HepG2 (cell line): ENCODE data around the gene SPATA31E1. TPM values are rescaled to one million over a fixed set of nuclear protein-coding genes. Genes with fewer than 3 reads are reported as not detected.

ENCODE experiments used
- ATAC-seq: fragments of 200-7000 bp; cut with Tn5 transposase; 3 replicates; pipeline ENCODE4 v1.9.1; 2020; ENCODE audit warnings: mild to moderate bottlenecking, moderate library complexity
- Bru-seq: library from RNA; stranded (reverse); fragments of 400-500 nt; gene quantifications from one replicate; lab custom pipeline; 2021; lab: Mats Ljungman, UMichigan
- BruChase-seq, 2 experiments: library from RNA; stranded (reverse); fragments of 400-500 nt; gene quantifications; one replicate each; lab custom pipeline; 2021; lab: Mats Ljungman, UMichigan
- BruUV-seq: library from RNA; stranded (reverse); fragments of 400-500 nt; replicated peaks from 2 replicates; lab custom pipeline; 2021; lab: Mats Ljungman, UMichigan
- CTCF ChIA-PET: fragments of 300-600 bp; formaldehyde crosslinking; extraction: SDS; loops from one replicate; lab custom pipeline; 2021; ENCODE audit warnings: low total read pairs, inconsistent platforms, low intra/inter-chr PET ratio; lab: Yijun Ruan, JAX
- POLR2A ChIA-PET: fragments of 350-600 bp; sonication (Branson Sonifier 250); formaldehyde crosslinking; loops from one replicate; lab custom pipeline; 2020; ENCODE audit warnings: antibody characterized with exemption, inconsistent platforms; lab: Yijun Ruan, JAX
- DNase-seq: peaks from one replicate; pipeline ENCODE4 v3.0.0-alpha.2; 2015; ENCODE audit warnings: low spot score
- FAIRE-seq: peaks from 3 replicates; lab custom pipeline; 2011; peaks lifted over from hg19 to GRCh38; lab: Jason Lieb, UNC
- H2AFZ ChIP-seq: one replicate; pipeline ENCODE4 v1.6.1; 2011; ENCODE audit warnings: low read length, inconsistent platforms
- H3K27ac ChIP-seq: fragments of 300-600 bp; 3 replicates; pipeline ENCODE4 v1.8.0; 2011; ENCODE audit warnings: mixed run types, mild to moderate bottlenecking, mixed read lengths, low read length, inconsistent platforms; ENCODE audit not compliant: insufficient read depth; ENCODE audit errors: extremely low read length
- H3K27me3 ChIP-seq, 2 experiments: fragments of 200-600 bp in 1 of 2; 2 replicates in 1 of 2; 3 replicates in 1 of 2; pipeline versions ENCODE4 v1.6.0 to v1.8.0; 2011; ENCODE audit warnings: low read length in 2 of 2, mild to moderate bottlenecking in 2 of 2, moderate library complexity in 2 of 2, inconsistent platforms in 1 of 2; ENCODE audit not compliant: insufficient read depth in 2 of 2, control insufficient read depth in 1 of 2
- H3K36me3 ChIP-seq, 2 experiments: fragments of 200-600 bp in 1 of 2; replicated peaks in 1 of 2; 2 replicates in 1 of 2; 3 replicates in 1 of 2; pipeline versions ENCODE4 v1.5.1 to v1.8.0; 2011; ENCODE audit warnings: low read length in 2 of 2, inconsistent platforms in 1 of 2; ENCODE audit not compliant: insufficient read depth in 2 of 2, control insufficient read depth in 1 of 2
- H3K4me1 ChIP-seq: 2 replicates; pipeline ENCODE4 v1.5.1; 2012; ENCODE audit warnings: low read length, inconsistent platforms; ENCODE audit not compliant: insufficient read depth
- H3K4me2 ChIP-seq: 2 replicates; pipeline ENCODE4 v1.6.0; 2011; ENCODE audit warnings: low read depth, low read length, inconsistent platforms
- H3K4me3 ChIP-seq, 3 experiments: fragments of 200-600 bp in 1 of 3; sonication (generic), shearing (Covaris generic) in 1 of 3; replicated peaks in 1 of 3; 2 replicates each; pipeline ENCODE4 v1.5.1; 2011 to 2016; ENCODE audit warnings: low read length in 3 of 3, inconsistent platforms in 2 of 3, low read depth in 2 of 3, mild to moderate bottlenecking in 2 of 3, control low read depth in 1 of 3, mixed read lengths in 1 of 3; ENCODE audit not compliant: insufficient read depth in 1 of 3
- H3K79me2 ChIP-seq: one replicate; pipeline ENCODE4 v1.6.1; 2011; ENCODE audit warnings: low read length, inconsistent platforms; ENCODE audit not compliant: insufficient read depth
- H3K9ac ChIP-seq: 2 replicates; pipeline ENCODE4 v1.6.0; 2011; ENCODE audit warnings: mild to moderate bottlenecking, low read depth, low read length, inconsistent platforms; ENCODE audit not compliant: insufficient read depth
- H3K9me3 ChIP-seq: 2 replicates; pipeline ENCODE4 v1.5.1; 2012; ENCODE audit warnings: mild to moderate bottlenecking, low read length
- H4K20me1 ChIP-seq: 2 replicates; pipeline ENCODE4 v1.6.0; 2011; ENCODE audit warnings: inconsistent platforms, mild to moderate bottlenecking, low read length, moderate library complexity; ENCODE audit not compliant: insufficient read depth
- AHR ChIP-seq: IDR thresholded peaks from 2 replicates; pipeline ENCODE4 v1.6.1; 2018; ENCODE audit warnings: missing genetic modification reagents, missing compliant biosample characterization
- ARID4A ChIP-seq: sonication (generic); formaldehyde crosslinking; IDR thresholded peaks from 2 replicates; pipeline ENCODE4 v1.5.0; 2020; ENCODE audit warnings: mild to moderate bottlenecking, missing genetic modification reagents, borderline replicate concordance
- GMEB2 ChIP-seq: IDR thresholded peaks from 2 replicates; pipeline ENCODE4 v1.6.1; 2016; ENCODE audit warnings: missing biosample characterization, missing genetic modification reagents, low read depth
- PITX1 ChIP-seq: sonication (generic); formaldehyde crosslinking; IDR thresholded peaks from 2 replicates; pipeline ENCODE4 v1.5.1; 2020; ENCODE audit warnings: mild to moderate bottlenecking, missing genetic modification reagents
- ZBTB46 ChIP-seq: sonication (generic); formaldehyde crosslinking; IDR thresholded peaks from 2 replicates; pipeline ENCODE4 v1.4.0; 2020; ENCODE audit warnings: mild to moderate bottlenecking, missing genetic modification reagents, borderline replicate concordance
- ZNF570 ChIP-seq: sonication (generic); formaldehyde crosslinking; IDR thresholded peaks from 2 replicates; pipeline ENCODE4 v1.4.0; 2020; ENCODE audit warnings: mild to moderate bottlenecking, missing genetic modification reagents, borderline replicate concordance
- ZNF678 ChIP-seq: sonication (generic); formaldehyde crosslinking; IDR thresholded peaks from 2 replicates; pipeline ENCODE4 v1.4.0; 2020; ENCODE audit warnings: mild to moderate bottlenecking, missing genetic modification reagents
- ZNF800 ChIP-seq: sonication (generic); formaldehyde crosslinking; IDR thresholded peaks from 2 replicates; pipeline ENCODE4 v1.4.0; 2020; ENCODE audit warnings: missing genetic modification reagents
- ZSCAN21 ChIP-seq: sonication (generic); formaldehyde crosslinking; IDR thresholded peaks from 2 replicates; pipeline ENCODE4 v1.8.0; 2022; ENCODE audit warnings: mild to moderate bottlenecking, missing genetic modification reagents, moderate library complexity, borderline replicate concordance
- ZZZ3 ChIP-seq: sonication (generic); formaldehyde crosslinking; IDR thresholded peaks from 2 replicates; pipeline ENCODE4 v1.4.0; 2020; ENCODE audit warnings: missing genetic modification reagents, mild to moderate bottlenecking, borderline replicate concordance
- WGBS: methylation state at CpG from one replicate; pipeline ENCODE4 v1.1.6; 2017; ENCODE audit warnings: low lambda C conversion rate; 5-methylcytosine and 5-hydroxymethylcytosine counted together
- in situ Hi-C: cut with HindIII; loops from 2 replicates; pipeline ENCODE4 v1.10.0; 2017; ENCODE audit warnings: low pct_unique_long_range_greater_than_20kb; ENCODE audit not compliant: extremely low pct_ligation_motif_present
- intact Hi-C: fragments of 100-400 bp; cut with micrococcal nuclease; formaldehyde crosslinking; loops from one replicate; pipeline ENCODE4 v1.10.0; 2022; ENCODE audit not compliant: unreplicated experiment
- long read RNA-seq, 2 experiments: library from RNA in 1 of 2; library from polyadenylated mRNA in 1 of 2; stranded (forward) in 1 of 2; unstranded in 1 of 2; transcript quantifications; one replicate each; pipeline ENCODE4 v2.0.0, GENCODE V29; 2019 to 2022
- polyA minus RNA-seq, 3 experiments: library from RNA; depleted of rRNA, polyadenylated mRNA; stranded (reverse); fragments of >200 nt; gene quantifications; 2 replicates each; pipeline ENCODE4 v1.2.3, GENCODE V29; 2011; ENCODE audit warnings: low replicate concordance in 1 of 3
- polyA plus RNA-seq, 8 experiments: library from polyadenylated mRNA; depleted of rRNA in 3 of 8; stranded (reverse) in 7 of 8; unstranded in 1 of 8; fragments of >200 nt; fragmentation: Illumina TruSeq in 4 of 8; extraction: Trizol in 4 of 8; gene quantifications; 2 replicates each; pipeline versions ENCODE4 v1.2.1 to v1.2.3, GENCODE V29; 2011 to 2016; ENCODE audit warnings: low read depth in 4 of 8, missing spikeins in 1 of 8, mixed read lengths in 1 of 8; ENCODE audit not compliant: insufficient read depth in 1 of 8
- total RNA-seq, 5 experiments: library from RNA; depleted of rRNA; stranded (reverse); fragments of >200 nt; fragmentation: Illumina TruSeq; extraction: Trizol; gene quantifications; 2 replicates each; pipeline ENCODE4 v1.2.3, GENCODE V29; 2016; ENCODE audit warnings: low read depth in 1 of 5

SPATA31E1 gene
- total RNA-seq (2016; rRNA removed; fragmentation: Illumina TruSeq; extraction: Trizol) (not detected in 2 replicates), polyA plus RNA-seq (2011; rRNA removed) (not detected in 2 replicates), polyA minus RNA-seq (2011; rRNA and poly(A)+ RNA removed; ENCODE audit: low replicate concordance) (0.05 TPM in 1 of 2 replicates, not detected in the other), Bru-seq, nascent RNA (not detected), BruChase-seq, experiment 1, labeled RNA remaining after a 6-hour chase (not detected), BruChase-seq, experiment 2, labeled RNA remaining after a 2-hour chase (not detected)
- not detected in 2 replicates for total RNA-seq (2016; cell fraction: cytosol; rRNA removed; fragmentation: Illumina TruSeq; extraction: Trizol; ENCODE audit: low read depth)
- not detected in 2 replicates for total RNA-seq (2016; cell fraction: insoluble cytoplasmic fraction; rRNA removed; fragmentation: Illumina TruSeq; extraction: Trizol)
- not detected in 2 replicates for total RNA-seq (2016; cell fraction: membrane; rRNA removed; fragmentation: Illumina TruSeq; extraction: Trizol)
- not detected in 2 replicates for total RNA-seq (2016; cell fraction: nucleus; rRNA removed; fragmentation: Illumina TruSeq; extraction: Trizol)
- not detected in 2 replicates for polyA plus RNA-seq (2011; cell fraction: cytosol; rRNA removed)
- not detected in 2 replicates for polyA plus RNA-seq (2011; cell fraction: nucleus; rRNA removed)
- polyA plus RNA-seq (2012): not detected in 2 replicates
- polyA plus RNA-seq (2016; cell fraction: cytosol; fragmentation: Illumina TruSeq; extraction: Trizol; ENCODE audit: low read depth): not detected in 2 replicates
- not detected in 2 replicates for polyA plus RNA-seq (2016; cell fraction: insoluble cytoplasmic fraction; fragmentation: Illumina TruSeq; extraction: Trizol; ENCODE audit: low read depth)
- not detected in 2 replicates for polyA plus RNA-seq (2016; cell fraction: membrane; fragmentation: Illumina TruSeq; extraction: Trizol; ENCODE audit: low read depth)
- polyA plus RNA-seq (2016; cell fraction: nucleus; fragmentation: Illumina TruSeq; extraction: Trizol; ENCODE audit: insufficient read depth, low read depth): not detected in 2 replicates
- not detected in 2 replicates for polyA minus RNA-seq (2011; cell fraction: cytosol; rRNA and poly(A)+ RNA removed)
- polyA minus RNA-seq (2011; cell fraction: nucleus; rRNA and poly(A)+ RNA removed): not detected in 2 replicates
- long read RNA-seq, experiment 1: 0 reads
- long read RNA-seq, experiment 2: 0 reads

GRCh38 chr9:87882627-87883026 lies at the start of gene SPATA31E1:
SPATA31E1 (plus strand) TSS chr9:87882877; CDS start chr9:87882892, 15 bp downstream.
- in situ Hi-C loops: no loop called here
- TF ChIP-seq ZNF800 (no peak), AHR (CRISPR knock-in tag) (no peak), GMEB2 (no peak), ZBTB46 (CRISPR knock-in tag) (no peak), ZZZ3 (CRISPR knock-in tag) (no peak), ZNF678 (CRISPR knock-in tag) (no peak), ZSCAN21 (CRISPR knock-in tag) (no peak), PITX1 (no peak), ARID4A (CRISPR knock-in tag) (no peak), ZNF570 (no peak)

More at GRCh38 chr9:87882627-87883026, at the start of gene SPATA31E1:
- H3K4me3 ChIP-seq: no peak within 1 kb of the TSS
- 10% methylated on average over 2 of the region's 5 CpGs for WGBS
- H3K9me3 ChIP-seq: no peaks in the 10 kb centered on the region
- no peaks in the 10 kb centered on the region for H3K79me2 ChIP-seq
- no peak for FAIRE-seq
- DNase-seq: no peak
- intact Hi-C loops: no loop called here
- no peaks in the 10 kb centered on the region for H3K4me1 ChIP-seq
- CTCF ChIA-PET: no interaction called here
- no TSS peak for BruUV-seq
- no peak within 1 kb of the TSS for H3K27ac ChIP-seq
- H3K36me3 ChIP-seq: no peaks in the 10 kb centered on the region
- no peak within 1 kb of the TSS for H2AFZ ChIP-seq
- no peak within 1 kb of the TSS for H3K4me2 ChIP-seq
- no peaks in the 10 kb centered on the region for H4K20me1 ChIP-seq
- POLR2A ChIA-PET: no interaction called here
- no peak within 1 kb of the TSS for H3K9ac ChIP-seq
- peaks cover 6 to 44% of the 10 kb centered on the region in 2 experiments; a peak in 4 of 5 replicates for H3K27me3 ChIP-seq
- no peak for ATAC-seq
